HL-60 (cell line): ENCODE measurements around the gene KIAA0930.

ENCODE experiments used
- DNase-seq, 2 experiments: peaks; one replicate each; pipeline ENCODE4 v3.0.0-alpha.2; 2010 to 2020; ENCODE audit warnings: low read depth in 1 of 2, low spot score in 1 of 2
- H3K27ac ChIP-seq: fragments of 250-450 bp; sonication (Bioruptor Pico); replicated peaks from 2 replicates; pipeline ENCODE4 v1.5.1; 2020; ENCODE audit warnings: mild to moderate bottlenecking, moderate library complexity
- H3K27me3 ChIP-seq: fragments of 250-450 bp; sonication (Bioruptor Pico); 2 replicates; pipeline ENCODE4 v1.5.1; 2021; ENCODE audit warnings: mild to moderate bottlenecking, moderate library complexity; ENCODE audit not compliant: insufficient read depth, poor library complexity, severe bottlenecking
- H3K4me3 ChIP-seq: replicated peaks from 2 replicates; pipeline ENCODE4 v1.5.1; 2011; ENCODE audit warnings: mild to moderate bottlenecking, control low read depth, low read length; ENCODE audit not compliant: insufficient read depth
- CTCF ChIP-seq: IDR thresholded peaks from one replicate; pipeline ENCODE4 v1.5.1; 2011; ENCODE audit warnings: low read length, control low read depth, inconsistent platforms; ENCODE audit not compliant: insufficient read depth
- GABPA ChIP-seq: IDR thresholded peaks from 2 replicates; pipeline ENCODE4 v1.6.1; 2012; ENCODE audit warnings: low read depth
- POLR2AphosphoS5 ChIP-seq: IDR thresholded peaks from 2 replicates; pipeline ENCODE4 v1.6.1; 2012; ENCODE audit warnings: low read depth
- SPI1 ChIP-seq: IDR thresholded peaks from 2 replicates; pipeline ENCODE4 v1.6.1; 2012; ENCODE audit warnings: low read depth, mild to moderate bottlenecking, borderline replicate concordance
- TF ChIP-seq, protein P1 (sequence below): IDR thresholded peaks from 2 replicates; pipeline ENCODE4 v1.6.1; 2012; ENCODE audit warnings: low read depth; ENCODE audit not compliant: insufficient replicate concordance

Gene KIAA0930

GRCh38 chr22:45200860-45201511 lies 39.7 kb downstream of the KIAA0930 start:
- Histone ChIP-seq H3K4me3 (no peak overlapping the region), H3K27ac (no peak overlapping the region), H3K27me3 (no peaks in the 10 kb centered on the region)
- TF ChIP-seq GABPA (no peak), POLR2AphosphoS5 (no peak), CTCF (no peak), SPI1 (no peak)
- TF ChIP-seq, protein P1, sequence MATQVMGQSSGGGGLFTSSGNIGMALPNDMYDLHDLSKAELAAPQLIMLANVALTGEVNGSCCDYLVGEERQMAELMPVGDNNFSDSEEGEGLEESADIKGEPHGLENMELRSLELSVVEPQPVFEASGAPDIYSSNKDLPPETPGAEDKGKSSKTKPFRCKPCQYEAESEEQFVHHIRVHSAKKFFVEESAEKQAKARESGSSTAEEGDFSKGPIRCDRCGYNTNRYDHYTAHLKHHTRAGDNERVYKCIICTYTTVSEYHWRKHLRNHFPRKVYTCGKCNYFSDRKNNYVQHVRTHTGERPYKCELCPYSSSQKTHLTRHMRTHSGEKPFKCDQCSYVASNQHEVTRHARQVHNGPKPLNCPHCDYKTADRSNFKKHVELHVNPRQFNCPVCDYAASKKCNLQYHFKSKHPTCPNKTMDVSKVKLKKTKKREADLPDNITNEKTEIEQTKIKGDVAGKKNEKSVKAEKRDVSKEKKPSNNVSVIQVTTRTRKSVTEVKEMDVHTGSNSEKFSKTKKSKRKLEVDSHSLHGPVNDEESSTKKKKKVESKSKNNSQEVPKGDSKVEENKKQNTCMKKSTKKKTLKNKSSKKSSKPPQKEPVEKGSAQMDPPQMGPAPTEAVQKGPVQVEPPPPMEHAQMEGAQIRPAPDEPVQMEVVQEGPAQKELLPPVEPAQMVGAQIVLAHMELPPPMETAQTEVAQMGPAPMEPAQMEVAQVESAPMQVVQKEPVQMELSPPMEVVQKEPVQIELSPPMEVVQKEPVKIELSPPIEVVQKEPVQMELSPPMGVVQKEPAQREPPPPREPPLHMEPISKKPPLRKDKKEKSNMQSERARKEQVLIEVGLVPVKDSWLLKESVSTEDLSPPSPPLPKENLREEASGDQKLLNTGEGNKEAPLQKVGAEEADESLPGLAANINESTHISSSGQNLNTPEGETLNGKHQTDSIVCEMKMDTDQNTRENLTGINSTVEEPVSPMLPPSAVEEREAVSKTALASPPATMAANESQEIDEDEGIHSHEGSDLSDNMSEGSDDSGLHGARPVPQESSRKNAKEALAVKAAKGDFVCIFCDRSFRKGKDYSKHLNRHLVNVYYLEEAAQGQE = no peak
- no peak for DNase-seq

- no peak overlapping the region for H3K27ac ChIP-seq
- no peak for DNase-seq
- TF ChIP-seq CTCF (no peak), SPI1 (no peak), GABPA (no peak)
- no peak overlapping the region for H3K4me3 ChIP-seq
- no peaks in the 10 kb centered on the region for H3K27me3 ChIP-seq
These were observed 40.5 kb downstream of the KIAA0930 start for GRCh38 chr22:45200230-45200629.

DNA sequence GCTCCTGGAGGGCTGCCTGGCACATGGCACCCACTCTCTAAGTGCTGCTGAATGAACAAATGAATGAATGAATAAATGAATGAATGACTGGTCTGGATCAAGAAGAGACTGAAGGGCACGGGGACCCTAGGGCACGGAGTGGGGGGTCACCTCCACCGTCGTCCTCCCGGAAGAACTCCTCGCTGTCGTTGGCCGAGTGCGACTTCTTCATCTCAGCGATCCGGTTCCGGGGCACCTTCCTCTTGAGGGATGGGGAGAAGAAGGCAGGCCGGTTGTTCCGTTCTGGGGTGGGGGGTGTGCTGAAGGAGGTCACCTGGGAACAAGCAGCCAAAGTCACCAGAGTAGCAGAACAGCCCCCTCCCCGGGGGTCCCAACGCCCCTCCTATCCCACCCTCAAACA lies 41.0 kb downstream of the KIAA0930 start:
- TF ChIP-seq GABPA (no peak), POLR2AphosphoS5 (no peak), SPI1 (no peak), CTCF (no peak)
- TF ChIP-seq, protein P1 = no peak
- Histone ChIP-seq H3K4me3 (no peak overlapping the region), H3K27ac (no peak overlapping the region), H3K27me3 (no peaks in the 10 kb centered on the region)
- DNase-seq = no peak

DNA sequence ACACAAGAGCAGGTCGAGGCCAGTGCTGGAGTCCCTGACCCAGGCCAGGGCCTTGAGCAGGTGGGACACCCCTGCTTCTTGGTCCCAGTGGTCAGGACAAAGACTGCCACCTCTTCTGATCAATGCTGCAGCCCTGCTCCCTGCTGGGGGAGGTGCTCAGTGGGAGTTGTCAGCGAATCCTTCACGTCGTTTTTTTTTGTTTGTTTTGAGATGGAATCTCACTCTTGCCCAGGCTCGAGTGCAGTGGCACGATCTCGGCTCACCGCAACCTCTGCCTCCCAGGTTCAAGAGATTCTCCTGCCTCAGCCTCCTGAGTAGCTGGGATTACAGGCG lies 42.3 kb downstream of the KIAA0930 start:
- Histone ChIP-seq H3K27me3 (no peaks in the 10 kb centered on the region), H3K27ac (no peak overlapping the region), H3K4me3 (no peak overlapping the region)
- TF ChIP-seq POLR2AphosphoS5 (no peak), CTCF (no peak), SPI1 (no peak), GABPA (no peak)
- TF ChIP-seq, protein P1 = no peak
- no peak for DNase-seq
